Activated T-helper 17 cell treated with anti-CD3 and anti-CD28 coated beads, Interleukin-2, amount 50 U/mL, for 72 hours (primary cell): ENCODE data around the gene PARP3. TPM values are rescaled to one million over a fixed set of nuclear protein-coding genes. Genes with fewer than 3 reads are reported as not detected.
"Not testable (repeated sequence)": the region's sequence is repeated elsewhere in the genome, so short reads cannot be mapped to it uniquely, and the experiment has no call there.

Experiments
- ATAC-seq: fragments of 150-1000 bp; cut with Tn5 transposase; replicated peaks from 2 replicates; pipeline ENCODE4 v1.10.0; 2021; ENCODE audit warnings: mild to moderate bottlenecking, moderate library complexity
- H3K27ac Mint-ChIP-seq: one replicate; pipeline ENCODE4 v1.8.0; 2022; ENCODE audit warnings: mixed read lengths
- H3K27me3 Mint-ChIP-seq: one replicate; pipeline ENCODE4 v1.8.0; 2022; ENCODE audit warnings: mixed read lengths
- H3K36me3 Mint-ChIP-seq: one replicate; pipeline ENCODE4 v1.8.0; 2022; ENCODE audit warnings: low read depth, mild to moderate bottlenecking, mixed read lengths
- H3K4me1 Mint-ChIP-seq: one replicate; pipeline ENCODE4 v1.8.0; 2022; ENCODE audit warnings: mixed read lengths
- H3K4me3 Mint-ChIP-seq: one replicate; pipeline ENCODE4 v1.8.0; 2022; ENCODE audit warnings: mild to moderate bottlenecking, mixed read lengths
- H3K9me3 Mint-ChIP-seq: one replicate; pipeline ENCODE4 v1.8.0; 2022; ENCODE audit warnings: mixed read lengths
- total RNA-seq, 2 donors: library from RNA; stranded (reverse); gene quantifications; one replicate each; pipeline ENCODE4 v1.2.3, GENCODE V29; 2022

Gene PARP3
- total RNA-seq, 2 donors from 2014 or later: 10.4 to 13.4 TPM

GRCh38 chr3:51990501-51990971, 48.4 kb downstream of the PARP3 start:
- not testable (repeated sequence) for H3K27ac Mint-ChIP-seq, H3K4me3 Mint-ChIP-seq, ATAC-seq, H3K27me3 Mint-ChIP-seq, H3K9me3 Mint-ChIP-seq
- peaks cover 15% of the 10 kb centered on the region for H3K4me1 Mint-ChIP-seq
- peaks cover 46% of the 10 kb centered on the region for H3K36me3 Mint-ChIP-seq

- Mint-ChIP-seq H3K27ac (peak overlapping the region; percentile 100), H3K36me3 (peaks cover 51% of the 10 kb centered on the region), H3K4me1 (peaks cover 18% of the 10 kb centered on the region), H3K4me3 (peak overlapping the region; percentile 97), H3K9me3 (no peaks in the 10 kb centered on the region), H3K27me3 (no peaks in the 10 kb centered on the region)
- no peak for ATAC-seq
Measured at GRCh38 chr3:51992017-51992682, 50.0 kb downstream of the PARP3 start.

GRCh38 chr3:51993657-51994056, 51.5 kb downstream of the PARP3 start:
- H3K27me3 Mint-ChIP-seq, ATAC-seq, H3K9me3 Mint-ChIP-seq: not testable (repeated sequence)
- Mint-ChIP-seq H3K4me3 (peak overlapping the region; percentile 97), H3K4me1 (peaks cover 16% of the 10 kb centered on the region), H3K27ac (peak overlapping the region; percentile 100), H3K36me3 (peaks cover 51% of the 10 kb centered on the region)

- H3K9me3 Mint-ChIP-seq: no peaks in the 10 kb centered on the region
- no peaks in the 10 kb centered on the region for H3K27me3 Mint-ChIP-seq
- H3K36me3 Mint-ChIP-seq: peaks cover 51% of the 10 kb centered on the region
- H3K4me1 Mint-ChIP-seq: peaks cover 11% of the 10 kb centered on the region
- ATAC-seq: no peak
- peak overlapping the region; percentile 97 for H3K4me3 Mint-ChIP-seq
- H3K27ac Mint-ChIP-seq: peak overlapping the region; percentile 100
Measured at GRCh38 chr3:51994530-51994929, 52.4 kb downstream of the PARP3 start.

- Mint-ChIP-seq H3K36me3 (peaks cover 51% of the 10 kb centered on the region), H3K9me3 (no peaks in the 10 kb centered on the region)
Measured at GRCh38 chr3:51995346-51996163, 53.4 kb downstream of the PARP3 start, which contains the start of gene RPL29. TSS of gene RPL29 (minus strand) at chr3:51995895. CDS start at chr3:51995461, 434 bp downstream.

GRCh38 chr3:51997172-51997571, 55.0 kb downstream of the PARP3 start:
- Mint-ChIP-seq H3K36me3 (peaks cover 39% of the 10 kb centered on the region), H3K27me3 (no peaks in the 10 kb centered on the region), H3K9me3 (no peaks in the 10 kb centered on the region), H3K4me3 (peak overlapping the region; percentile 22), H3K27ac (peak overlapping the region; percentile 9), H3K4me1 (peaks cover 11% of the 10 kb centered on the region)
- ATAC-seq: no peak

More at GRCh38 chr3:51995346-51996163, 53.4 kb downstream of the PARP3 start, which contains the start of gene RPL29:
- Mint-ChIP-seq H3K27me3 (no peaks in the 10 kb centered on the region), H3K4me1 (peaks cover 11% of the 10 kb centered on the region), H3K4me3 (peak within 1 kb of the TSS; percentile 97), H3K27ac (peak within 1 kb of the TSS; percentile 100)
- peak; percentile 97 for ATAC-seq

- Mint-ChIP-seq H3K27ac (peak overlapping the region; percentile 21), H3K27me3 (no peaks in the 10 kb centered on the region), H3K4me1 (peaks cover 8% of the 10 kb centered on the region), H3K9me3 (no peaks in the 10 kb centered on the region), H3K4me3 (no peak overlapping the region), H3K36me3 (peaks cover 30% of the 10 kb centered on the region)
- ATAC-seq: no peak
Measured at GRCh38 chr3:51997935-51998596, 55.9 kb downstream of the PARP3 start.

Other genes with a start within 250 kb of the PARP3 start
- gene GRM2, start 235.3 kb upstream of the PARP3 start, total RNA-seq: under 1 TPM; 0.45 to 0.73 TPM
- not detected for gene IQCF6, start 163.1 kb upstream of the PARP3 start, total RNA-seq
- gene IQCF2, start 80.7 kb upstream of the PARP3 start, total RNA-seq: not detected
- gene IQCF5, start 66.8 kb upstream of the PARP3 start, total RNA-seq: not detected
- under 1 TPM in 1 of 2 donors, not detected in 1; 0.66 TPM for gene IQCF1, start 39.0 kb upstream of the PARP3 start, total RNA-seq
- 10 to 100 TPM; 21.5 to 53.0 TPM for gene RRP9, start 459 bp upstream of the PARP3 start, total RNA-seq
- not detected for gene GPR62, start 13.0 kb downstream of the PARP3 start, total RNA-seq
- 10 to 100 TPM; 16.4 to 18.5 TPM for gene PCBP4, start 25.1 kb downstream of the PARP3 start, total RNA-seq
- 10 to 100 TPM; 34.4 to 42.0 TPM for gene ABHD14B, start 31.7 kb downstream of the PARP3 start, total RNA-seq
- 10 to 100 TPM; 10.5 to 11.1 TPM for gene ABHD14A, start 32.7 kb downstream of the PARP3 start, total RNA-seq
- 10 to 100 TPM; 39.5 to 49.9 TPM for gene ACY1, start 41.2 kb downstream of the PARP3 start, total RNA-seq
- gene RPL29, start 53.5 kb downstream of the PARP3 start, total RNA-seq: 1,000 to 10,000 TPM; 1,433 to 1,498 TPM
- 10 to 100 TPM; 19.3 to 25.1 TPM for gene DUSP7, start 114.2 kb downstream of the PARP3 start, total RNA-seq
- gene POC1A, start 212.1 kb downstream of the PARP3 start, total RNA-seq: 10 to 100 TPM; 19.5 to 28.1 TPM